Activated T-cell treated with anti-CD3 and anti-CD28 coated beads for 24 hours (primary cell): ENCODE measurements around the gene PRPH2.
"Not testable (repeated sequence)": the region's sequence is repeated elsewhere in the genome, so short reads cannot be mapped to it uniquely, and the experiment has no call there.

Experiments used
- DNase-seq: peaks from one replicate; pipeline ENCODE4 v3.0.0-alpha.2; 2020; ENCODE audit warnings: low read depth

PRPH2 gene

GRCh38 chr6:42698217-42698616 lies 24.2 kb downstream of the PRPH2 start:
- DNase-seq = no peak

- DNase-seq = no peak
These were observed 25.1 kb downstream of the PRPH2 start for GRCh38 chr6:42697268-42697655.

GRCh38 chr6:42696526-42697267 lies 25.7 kb downstream of the PRPH2 start:
- DNase-seq = no peak

- DNase-seq = no peak
These were observed 27.8 kb downstream of the PRPH2 start for GRCh38 chr6:42694586-42694985.

GRCh38 chr6:42693725-42694323 lies 28.6 kb downstream of the PRPH2 start:
- no peak for DNase-seq

GRCh38 chr6:42692137-42692911 lies 30.1 kb downstream of the PRPH2 start:
- DNase-seq = no peak

- no peak for DNase-seq
These were observed 31.5 kb downstream of the PRPH2 start for GRCh38 chr6:42690872-42691271.

GRCh38 chr6:42690151-42690702 lies 32.2 kb downstream of the PRPH2 start:
- no peak for DNase-seq

- no peak for DNase-seq
These were observed 33.0 kb downstream of the PRPH2 start for GRCh38 chr6:42689371-42689770.

- no peak for DNase-seq
These were observed 34.1 kb downstream of the PRPH2 start for GRCh38 chr6:42688281-42688680.

GRCh38 chr6:42679358-42679757 lies 43.0 kb downstream of the PRPH2 start:
- no peak for DNase-seq

GRCh38 chr6:42674780-42675179 lies 47.6 kb downstream of the PRPH2 start:
- no peak for DNase-seq

GRCh38 chr6:42674368-42674767 lies 48.0 kb downstream of the PRPH2 start:
- not testable (repeated sequence) for DNase-seq

GRCh38 chr6:42664718-42665117 lies 57.7 kb downstream of the PRPH2 start:
- DNase-seq = no peak

GRCh38 chr6:42661540-42662153 lies 60.8 kb downstream of the PRPH2 start:
- DNase-seq = peak; percentile 76

GRCh38 chr6:42659806-42660205 lies 62.6 kb downstream of the PRPH2 start:
- DNase-seq = no peak

- no peak for DNase-seq
These were observed 68.5 kb downstream of the PRPH2 start for GRCh38 chr6:42653851-42654250.

- no peak for DNase-seq
These were observed 70.2 kb downstream of the PRPH2 start for GRCh38 chr6:42652024-42652746.
